Muscle layer of colon (tissue), 2 donors: ENCODE data around the gene DCBLD1.

Experiments used
- H3K27ac ChIP-seq: one replicate; pipeline ENCODE4 v1.7.0; 2013; ENCODE audit warnings: low read depth, mild to moderate bottlenecking, low read length, moderate library complexity
- H3K27me3 ChIP-seq, 2 donors: one replicate each; pipeline ENCODE4 v1.7.0; 2013; ENCODE audit warnings: low read length in 2 of 2, mild to moderate bottlenecking in 2 of 2; ENCODE audit not compliant: insufficient read depth in 2 of 2, control insufficient read depth in 1 of 2
- H3K36me3 ChIP-seq: one replicate; pipeline ENCODE4 v1.7.0; 2013; ENCODE audit warnings: mild to moderate bottlenecking, low read length; ENCODE audit not compliant: insufficient read depth
- H3K4me1 ChIP-seq: one replicate; pipeline ENCODE4 v1.7.0; 2013; ENCODE audit warnings: mild to moderate bottlenecking, low read length; ENCODE audit not compliant: insufficient read depth
- H3K4me3 ChIP-seq, 2 donors: one replicate each; pipeline ENCODE4 v1.7.0; 2013; ENCODE audit warnings: low read length in 2 of 2, low read depth in 1 of 2, mild to moderate bottlenecking in 1 of 2, moderate library complexity in 1 of 2
- H3K9ac ChIP-seq: one replicate; pipeline ENCODE4 v1.7.0; 2013; ENCODE audit warnings: low read length
- H3K9me3 ChIP-seq: one replicate; pipeline ENCODE4 v1.7.0; 2013; ENCODE audit warnings: mild to moderate bottlenecking, low read length
- donor health status: abdominal sarcoma.
- donor health status: Adenocarcinoma of cecum.

DCBLD1 gene

DNA sequence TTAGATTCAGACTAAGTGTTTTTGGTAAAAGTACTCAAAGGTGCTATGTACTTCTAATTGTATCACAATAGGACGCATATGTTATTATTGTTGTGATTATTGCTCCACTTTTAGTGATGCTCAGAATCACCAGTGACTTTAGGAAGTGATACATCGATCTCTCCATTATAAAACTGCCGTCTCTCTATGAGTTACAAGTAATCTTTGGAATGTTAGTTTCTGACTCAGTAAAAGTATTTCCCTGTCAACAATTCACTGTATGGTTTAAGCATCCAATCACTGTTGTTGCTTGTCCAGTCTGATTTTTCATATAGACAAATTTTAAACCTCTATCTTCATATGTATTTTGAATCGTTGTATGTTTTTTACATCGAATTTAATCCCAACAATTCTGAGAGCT lies 9.4 kb downstream of the DCBLD1 start:
- no peaks in the 10 kb centered on the region for H3K27me3 ChIP-seq
- no peak overlapping the region for H3K27ac ChIP-seq
- no peaks in the 10 kb centered on the region for H3K4me1 ChIP-seq

GRCh38 chr6:117493470-117493869 lies 11.0 kb downstream of the DCBLD1 start:
- Histone ChIP-seq H3K27me3 (no peaks in the 10 kb centered on the region), H3K9me3 (no peaks in the 10 kb centered on the region), H3K4me3 (no peak overlapping the region), H3K36me3 (no peaks in the 10 kb centered on the region), H3K27ac (no peak overlapping the region), H3K4me1 (no peaks in the 10 kb centered on the region), H3K9ac (no peak overlapping the region)

More for the DNA sequence above, 9.4 kb downstream of the DCBLD1 start:
- H3K9me3 ChIP-seq: no peaks in the 10 kb centered on the region
- H3K9ac ChIP-seq: no peak overlapping the region
- H3K4me3 ChIP-seq: no peak overlapping the region
- no peaks in the 10 kb centered on the region for H3K36me3 ChIP-seq

- Histone ChIP-seq H3K9ac (no peak overlapping the region), H3K4me1 (no peaks in the 10 kb centered on the region), H3K27ac (no peak overlapping the region), H3K9me3 (no peaks in the 10 kb centered on the region), H3K4me3 (no peak overlapping the region), H3K27me3 (no peaks in the 10 kb centered on the region), H3K36me3 (no peaks in the 10 kb centered on the region)
Measured at GRCh38 chr6:117494283-117494682, 11.8 kb downstream of the DCBLD1 start.

- H3K4me1 ChIP-seq: no peaks in the 10 kb centered on the region
- H3K36me3 ChIP-seq: no peaks in the 10 kb centered on the region
- no peaks in the 10 kb centered on the region for H3K27me3 ChIP-seq
- no peak overlapping the region for H3K9ac ChIP-seq
- no peaks in the 10 kb centered on the region for H3K9me3 ChIP-seq
- no peak overlapping the region for H3K4me3 ChIP-seq
- H3K27ac ChIP-seq: no peak overlapping the region
Measured at GRCh38 chr6:117494694-117495318, 12.3 kb downstream of the DCBLD1 start.

DNA sequence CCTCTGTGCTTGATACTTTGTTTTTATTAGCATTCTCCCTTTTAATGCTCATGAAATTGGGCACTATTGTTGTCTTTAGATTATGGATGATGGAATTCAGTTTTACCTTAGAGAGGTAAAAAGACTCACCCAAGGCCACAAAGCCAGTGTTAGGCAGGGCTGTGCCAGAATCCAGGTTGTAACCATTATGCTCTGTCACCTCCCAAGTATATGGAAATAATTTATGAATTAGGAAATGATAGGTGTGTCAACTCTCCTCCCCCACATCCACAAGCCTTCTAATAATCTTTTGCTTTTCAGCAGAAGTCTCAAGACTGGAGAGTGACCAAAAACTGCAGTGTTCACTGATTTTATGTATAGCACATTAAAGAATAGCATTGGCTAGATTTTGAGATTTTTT lies 13.0 kb downstream of the DCBLD1 start:
- H3K36me3 ChIP-seq: no peaks in the 10 kb centered on the region
- no peak overlapping the region for H3K4me3 ChIP-seq
- H3K9me3 ChIP-seq: no peaks in the 10 kb centered on the region
- H3K9ac ChIP-seq: no peak overlapping the region
- H3K27me3 ChIP-seq: no peaks in the 10 kb centered on the region
- H3K27ac ChIP-seq: no peak overlapping the region
- H3K4me1 ChIP-seq: no peaks in the 10 kb centered on the region

- no peaks in the 10 kb centered on the region for H3K27me3 ChIP-seq
- H3K36me3 ChIP-seq: no peaks in the 10 kb centered on the region
- no peaks in the 10 kb centered on the region for H3K4me1 ChIP-seq
- H3K9ac ChIP-seq: no peak overlapping the region
- no peak overlapping the region for H3K27ac ChIP-seq
- no peaks in the 10 kb centered on the region for H3K9me3 ChIP-seq
- H3K4me3 ChIP-seq: no peak overlapping the region
Measured at GRCh38 chr6:117495869-117496268, 13.4 kb downstream of the DCBLD1 start.

DNA sequence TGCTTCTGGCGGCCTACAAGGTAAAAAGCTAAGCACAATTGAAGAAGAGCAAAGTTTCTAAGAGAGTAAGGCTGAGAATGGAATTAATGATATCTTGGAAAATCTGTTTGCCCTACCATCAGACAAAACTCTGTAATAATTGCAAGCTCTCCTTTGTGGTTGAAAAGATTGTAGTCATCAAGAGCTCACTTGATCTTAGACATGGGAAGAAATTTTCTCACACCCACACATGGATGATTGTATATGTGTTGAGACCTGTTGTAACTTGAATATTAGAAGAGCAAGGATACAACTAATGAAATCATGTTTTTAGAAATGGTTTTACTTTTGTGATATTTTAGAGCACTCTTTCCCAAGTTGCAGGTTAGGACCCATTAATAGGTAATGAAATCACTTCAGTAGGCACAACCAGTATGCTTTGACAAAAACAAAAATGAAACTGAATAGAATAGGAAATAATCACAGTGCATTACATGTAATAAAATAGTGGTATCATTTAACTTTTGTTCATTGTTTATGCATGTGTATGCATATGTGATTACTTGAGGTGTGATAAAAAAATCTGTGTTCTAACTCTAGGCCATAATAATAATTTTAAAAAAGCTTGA lies 14.0 kb downstream of the DCBLD1 start:
- H3K36me3 ChIP-seq: no peaks in the 10 kb centered on the region
- no peaks in the 10 kb centered on the region for H3K9me3 ChIP-seq
- no peaks in the 10 kb centered on the region for H3K4me1 ChIP-seq
- no peak overlapping the region for H3K27ac ChIP-seq
- H3K4me3 ChIP-seq: no peak overlapping the region
- H3K27me3 ChIP-seq: no peaks in the 10 kb centered on the region
- no peak overlapping the region for H3K9ac ChIP-seq

DNA sequence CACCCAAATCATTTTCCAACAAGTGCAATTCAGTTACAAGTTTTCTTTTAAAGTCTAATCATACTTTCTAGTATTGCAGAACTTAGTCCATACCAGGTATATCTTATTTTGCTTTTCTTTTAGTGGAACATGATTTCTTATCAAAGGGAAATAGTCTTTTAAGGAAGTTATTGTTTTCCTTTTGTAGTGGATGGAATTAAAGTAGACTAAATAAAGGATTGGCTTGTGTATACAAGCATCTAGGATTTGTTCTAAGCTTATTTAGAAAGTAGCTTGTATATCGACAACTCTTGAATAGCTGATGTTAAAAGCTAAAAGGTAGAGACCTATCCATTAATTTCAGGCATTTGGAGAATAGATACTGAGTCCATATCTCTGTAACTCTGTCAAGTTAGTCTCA lies 14.8 kb downstream of the DCBLD1 start:
- Histone ChIP-seq H3K4me1 (no peaks in the 10 kb centered on the region), H3K27me3 (no peaks in the 10 kb centered on the region), H3K9ac (no peak overlapping the region), H3K9me3 (no peaks in the 10 kb centered on the region), H3K4me3 (no peak overlapping the region), H3K36me3 (no peaks in the 10 kb centered on the region), H3K27ac (no peak overlapping the region)

GRCh38 chr6:117498159-117498558 lies 15.7 kb downstream of the DCBLD1 start:
- Histone ChIP-seq H3K9me3 (no peaks in the 10 kb centered on the region), H3K36me3 (no peaks in the 10 kb centered on the region), H3K9ac (no peak overlapping the region), H3K27me3 (no peaks in the 10 kb centered on the region), H3K4me3 (no peak overlapping the region), H3K27ac (no peak overlapping the region), H3K4me1 (no peaks in the 10 kb centered on the region)

- no peak overlapping the region for H3K27ac ChIP-seq
- H3K9me3 ChIP-seq: no peaks in the 10 kb centered on the region
- H3K36me3 ChIP-seq: no peaks in the 10 kb centered on the region
- peaks cover 4% of the 10 kb centered on the region for H3K4me1 ChIP-seq
- H3K4me3 ChIP-seq: no peak overlapping the region
- no peak overlapping the region for H3K9ac ChIP-seq
- H3K27me3 ChIP-seq: no peaks in the 10 kb centered on the region
Measured at GRCh38 chr6:117501722-117502121, 19.2 kb downstream of the DCBLD1 start.

DNA sequence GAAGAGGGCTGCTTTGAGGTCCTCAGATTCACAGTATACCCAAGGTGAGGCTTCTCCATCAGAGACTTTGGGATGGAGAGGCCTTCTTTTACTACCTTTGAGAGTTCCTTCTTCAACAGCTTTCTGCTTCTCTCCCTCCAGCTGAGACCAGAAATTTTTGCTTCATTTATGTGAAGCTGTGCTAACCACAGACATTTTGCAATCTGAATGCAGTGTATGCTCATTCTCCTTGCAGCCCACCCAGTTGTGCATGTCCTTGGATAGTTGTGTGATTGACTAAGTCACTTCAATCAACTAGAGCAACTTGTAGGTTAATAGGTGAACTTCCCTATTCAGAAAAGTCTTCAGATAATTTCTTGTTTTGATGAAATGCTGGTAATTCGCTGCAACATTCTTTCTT lies 20.1 kb downstream of the DCBLD1 start:
- Histone ChIP-seq H3K9me3 (no peaks in the 10 kb centered on the region), H3K4me3 (no peak overlapping the region), H3K36me3 (no peaks in the 10 kb centered on the region), H3K27me3 (no peaks in the 10 kb centered on the region), H3K9ac (no peak overlapping the region), H3K27ac (no peak overlapping the region), H3K4me1 (peaks cover 8% of the 10 kb centered on the region)

GRCh38 chr6:117503211-117503610 lies 20.7 kb downstream of the DCBLD1 start:
- Histone ChIP-seq H3K4me3 (no peak overlapping the region), H3K9me3 (no peaks in the 10 kb centered on the region), H3K4me1 (peaks cover 8% of the 10 kb centered on the region), H3K27me3 (no peaks in the 10 kb centered on the region), H3K27ac (no peak overlapping the region), H3K36me3 (no peaks in the 10 kb centered on the region), H3K9ac (no peak overlapping the region)
